Keratinocyte (primary cell): ENCODE measurements around the gene MPP4. TPM values are rescaled to one million over a fixed set of nuclear protein-coding genes. Genes with fewer than 3 reads are reported as not detected.

Experiments used
- DNase-seq: peaks from one replicate; pipeline ENCODE4 v3.0.0-alpha.2; 2011; ENCODE audit warnings: low read depth, missing footprints, low spot score
- FAIRE-seq: peaks from 2 replicates; lab custom pipeline; 2011; peaks lifted over from hg19 to GRCh38; lab: Jason Lieb, UNC
- H2AFZ ChIP-seq: 2 replicates; pipeline ENCODE4 v1.6.0; 2012; ENCODE audit warnings: low read length, control low read depth, inconsistent platforms; ENCODE audit not compliant: control insufficient read depth
- H3K27ac ChIP-seq: 2 replicates; pipeline ENCODE4 v1.5.1; 2011; ENCODE audit warnings: low read length; ENCODE audit not compliant: control insufficient read depth, insufficient read depth
- H3K27me3 ChIP-seq: 3 replicates; pipeline ENCODE4 v1.6.0; 2011; ENCODE audit warnings: low read length; ENCODE audit not compliant: control insufficient read depth, insufficient read depth; ENCODE audit errors: extremely low read depth
- H3K36me3 ChIP-seq, 2 experiments: 2 replicates in 1 of 2; 3 replicates in 1 of 2; pipeline ENCODE4 v1.5.1; 2011; ENCODE audit warnings: low read length in 2 of 2, mild to moderate bottlenecking in 1 of 2; ENCODE audit not compliant: control insufficient read depth in 2 of 2, insufficient read depth in 2 of 2; ENCODE audit errors: extremely low read depth in 1 of 2
- H3K4me1 ChIP-seq: 3 replicates; pipeline ENCODE4 v1.5.1; 2011; ENCODE audit warnings: low read length; ENCODE audit not compliant: control insufficient read depth, insufficient read depth; ENCODE audit errors: extremely low read depth
- H3K4me2 ChIP-seq: 3 replicates; pipeline ENCODE4 v1.6.0; 2011; ENCODE audit warnings: low read depth, low read length; ENCODE audit not compliant: control insufficient read depth, insufficient read depth; ENCODE audit errors: extremely low read depth
- H3K4me3 ChIP-seq, 3 experiments: fragments of 200-600 bp in 1 of 3; sonication (generic) in 1 of 3; 2 replicates in 2 of 3; 3 replicates in 1 of 3; pipeline ENCODE4 v1.5.1; 2011 to 2016; ENCODE audit warnings: low read length in 3 of 3, mild to moderate bottlenecking in 3 of 3, control low read depth in 2 of 3, inconsistent platforms in 1 of 3, low read depth in 1 of 3, mixed read lengths in 1 of 3, mixed run types in 1 of 3, moderate library complexity in 1 of 3; ENCODE audit not compliant: control insufficient read depth in 2 of 3, insufficient read depth in 2 of 3; ENCODE audit errors: extremely low read depth in 1 of 3
- H3K79me2 ChIP-seq: 2 replicates; pipeline ENCODE4 v1.6.0; 2012; ENCODE audit warnings: low read length; ENCODE audit not compliant: control insufficient read depth, insufficient read depth
- H3K9ac ChIP-seq: 3 replicates; pipeline ENCODE4 v1.6.0; 2011; ENCODE audit warnings: low read length; ENCODE audit not compliant: control insufficient read depth, insufficient read depth; ENCODE audit errors: extremely low read depth
- H3K9me1 ChIP-seq: 3 replicates; pipeline ENCODE4 v1.6.0; 2011; ENCODE audit warnings: low read length; ENCODE audit not compliant: control insufficient read depth, insufficient read depth; ENCODE audit errors: extremely low read depth
- H3K9me3 ChIP-seq: 2 replicates; pipeline ENCODE4 v1.5.1; 2012; ENCODE audit warnings: low read depth, low read length; ENCODE audit not compliant: control insufficient read depth
- H4K20me1 ChIP-seq: 3 replicates; pipeline ENCODE4 v1.6.0; 2011; ENCODE audit warnings: low read length; ENCODE audit not compliant: control insufficient read depth, insufficient read depth; ENCODE audit errors: extremely low read depth
- CTCF ChIP-seq, 3 experiments: IDR thresholded peaks in 1 of 3; conservative IDR thresholded peaks in 1 of 3; optimal IDR thresholded peaks in 1 of 3; 2 replicates in 2 of 3; 3 replicates in 1 of 3; pipeline versions ENCODE3 to v1.5.1; 2011; ENCODE audit warnings: low read length in 3 of 3, mild to moderate bottlenecking in 3 of 3, moderate library complexity in 2 of 3, control low read depth in 1 of 3, inconsistent platforms in 1 of 3; ENCODE audit not compliant: insufficient read depth in 2 of 3; ENCODE audit errors: extremely low read depth in 1 of 3
- EZH2 ChIP-seq: IDR thresholded peaks from one replicate; pipeline ENCODE4 v1.6.1; 2012; ENCODE audit warnings: inconsistent platforms, mild to moderate bottlenecking, low read length, moderate library complexity
- dilution Hi-C: fragments of 300-500 bp; cut with MboI; formaldehyde crosslinking; loops from one replicate; pipeline ENCODE4 v1.7.0; 2020; ENCODE audit warnings: low sequenced_read_pairs; ENCODE audit not compliant: extremely low pct_ligation_motif_present
- polyA plus RNA-seq, 5 experiments: library from polyadenylated mRNA; depleted of rRNA in 3 of 5; stranded (reverse) in 3 of 5; stranded (forward) in 1 of 5; unstranded in 1 of 5; fragments of >200 nt; gene quantifications; 1 replicate in 1 of 5; 2 replicates in 3 of 5; 3 replicates in 1 of 5; pipeline versions ENCODE4 v1.2.1 to v1.2.3, GENCODE V29; 2011 to 2012; ENCODE audit warnings: missing spikeins in 2 of 5, low read depth in 1 of 5, low replicate concordance in 1 of 5

The MPP4 gene
- polyA plus RNA-seq, 1 donor (not counting 4 experiments of a cell fraction or from before 2014, with no cell fraction given) = 0.42 TPM

- Histone ChIP-seq H3K4me3 (no peak overlapping the region), H3K79me2 (no peaks in the 10 kb centered on the region), H3K27ac (no peak overlapping the region), H3K9ac (no peak overlapping the region), H3K36me3 (no peaks in the 10 kb centered on the region), H3K27me3 (no peaks in the 10 kb centered on the region), H3K4me2 (no peak overlapping the region), H4K20me1 (no peaks in the 10 kb centered on the region), H3K4me1 (no peaks in the 10 kb centered on the region), H3K9me1 (no peaks in the 10 kb centered on the region), H2AFZ (no peak overlapping the region), H3K9me3 (no peaks in the 10 kb centered on the region)
- dilution Hi-C loops = no loop called here
- FAIRE-seq = no peak
- TF ChIP-seq CTCF (optimal IDR thresholded peaks at IDR 0.05 in 1 of 3, IDR thresholded peaks at IDR 0.05 in 1 of 3, conservative IDR thresholded peaks at IDR 0.05 in 1 of 3; ENCODE audit: extremely low read depth in 1 of 3, insufficient read depth in 2 of 3, low read length in 3 of 3) (no peak), EZH2 (no peak)
- no peak for DNase-seq
Measured at GRCh38 chr2:201664334-201664733, 34.1 kb downstream of the MPP4 start.

- TF ChIP-seq EZH2 (no peak), CTCF (optimal IDR thresholded peaks at IDR 0.05 in 1 of 3, IDR thresholded peaks at IDR 0.05 in 1 of 3, conservative IDR thresholded peaks at IDR 0.05 in 1 of 3; ENCODE audit: extremely low read depth in 1 of 3, insufficient read depth in 2 of 3, low read length in 3 of 3) (no peak)
- Histone ChIP-seq H3K4me1 (no peaks in the 10 kb centered on the region), H4K20me1 (no peaks in the 10 kb centered on the region), H2AFZ (peak overlapping the region; percentile 41), H3K9me1 (no peaks in the 10 kb centered on the region), H3K27ac (no peak overlapping the region), H3K4me3 (no peak overlapping the region), H3K79me2 (no peaks in the 10 kb centered on the region), H3K27me3 (no peaks in the 10 kb centered on the region), H3K4me2 (no peak overlapping the region), H3K36me3 (no peaks in the 10 kb centered on the region), H3K9me3 (no peaks in the 10 kb centered on the region), H3K9ac (no peak overlapping the region)
- FAIRE-seq (no peak), DNase-seq (no peak)
- dilution Hi-C loops = no loop called here
Measured at GRCh38 chr2:201661366-201661765, 37.1 kb downstream of the MPP4 start.
